ENCODE results near the gene DNM3. TPM values are rescaled to one million over a fixed set of nuclear protein-coding genes. Genes with fewer than 3 reads are reported as not detected.
A peak's percentile ranks its signal among the peaks of the same experiment; 100 is the strongest.

Gene DNM3
- polyA plus RNA-seq, 1 donor (not counting 4 experiments of a cell fraction or from before 2014, with no cell fraction given) = 2.0 TPM

- Histone ChIP-seq H4K20me1 (ENCODE audit: control insufficient read depth, extremely low read depth, insufficient read depth, low read length) (no peaks in the 10 kb centered on the region), H3K4me1 (ENCODE audit: control insufficient read depth, extremely low read depth, insufficient read depth, low read length) (peaks cover 13% of the 10 kb centered on the region), H2AFZ (ENCODE audit: control insufficient read depth, low read length) (no peak overlapping the region), H3K9me1 (ENCODE audit: control insufficient read depth, extremely low read depth, insufficient read depth, low read length) (no peaks in the 10 kb centered on the region), H3K27me3 (ENCODE audit: control insufficient read depth, extremely low read depth, insufficient read depth, low read length) (no peaks in the 10 kb centered on the region), H3K4me3 (ENCODE audit: control insufficient read depth in 2 of 3, extremely low read depth in 1 of 3, insufficient read depth in 2 of 3, low read depth in 1 of 3, low read length in 3 of 3) (no peak overlapping the region), H3K27ac (ENCODE audit: control insufficient read depth, insufficient read depth, low read length) (no peak overlapping the region), H3K4me2 (ENCODE audit: control insufficient read depth, extremely low read depth, insufficient read depth, low read depth, low read length) (no peak overlapping the region), H3K36me3 (ENCODE audit: control insufficient read depth in 2 of 2, extremely low read depth in 1 of 2, insufficient read depth in 2 of 2, low read length in 2 of 2) (no peaks in the 10 kb centered on the region), H3K9me3 (ENCODE audit: control insufficient read depth, low read depth, low read length) (no peaks in the 10 kb centered on the region), H3K79me2 (ENCODE audit: control insufficient read depth, insufficient read depth, low read length) (no peaks in the 10 kb centered on the region), H3K9ac (ENCODE audit: control insufficient read depth, extremely low read depth, insufficient read depth, low read length) (no peak overlapping the region)
- dilution Hi-C loops (cut with MboI; ENCODE audit: extremely low pct_ligation_motif_present, low sequenced_read_pairs) = no loop called here
- DNase-seq (ENCODE audit: low read depth, low spot score) (no peak), FAIRE-seq (no peak)
- TF ChIP-seq EZH2 (IDR thresholded peaks at IDR 0.05; ENCODE audit: low read length) = no peak
- TF ChIP-seq, protein P1, sequence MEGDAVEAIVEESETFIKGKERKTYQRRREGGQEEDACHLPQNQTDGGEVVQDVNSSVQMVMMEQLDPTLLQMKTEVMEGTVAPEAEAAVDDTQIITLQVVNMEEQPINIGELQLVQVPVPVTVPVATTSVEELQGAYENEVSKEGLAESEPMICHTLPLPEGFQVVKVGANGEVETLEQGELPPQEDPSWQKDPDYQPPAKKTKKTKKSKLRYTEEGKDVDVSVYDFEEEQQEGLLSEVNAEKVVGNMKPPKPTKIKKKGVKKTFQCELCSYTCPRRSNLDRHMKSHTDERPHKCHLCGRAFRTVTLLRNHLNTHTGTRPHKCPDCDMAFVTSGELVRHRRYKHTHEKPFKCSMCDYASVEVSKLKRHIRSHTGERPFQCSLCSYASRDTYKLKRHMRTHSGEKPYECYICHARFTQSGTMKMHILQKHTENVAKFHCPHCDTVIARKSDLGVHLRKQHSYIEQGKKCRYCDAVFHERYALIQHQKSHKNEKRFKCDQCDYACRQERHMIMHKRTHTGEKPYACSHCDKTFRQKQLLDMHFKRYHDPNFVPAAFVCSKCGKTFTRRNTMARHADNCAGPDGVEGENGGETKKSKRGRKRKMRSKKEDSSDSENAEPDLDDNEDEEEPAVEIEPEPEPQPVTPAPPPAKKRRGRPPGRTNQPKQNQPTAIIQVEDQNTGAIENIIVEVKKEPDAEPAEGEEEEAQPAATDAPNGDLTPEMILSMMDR (optimal IDR thresholded peaks at IDR 0.05 in 1 of 3, IDR thresholded peaks at IDR 0.05 in 1 of 3, conservative IDR thresholded peaks at IDR 0.05 in 1 of 3; ENCODE audit: extremely low read depth in 1 of 3, insufficient read depth in 2 of 3, low read length in 3 of 3) = no peak
These were observed 411.7 kb downstream of the DNM3 start for GRCh38 chr1:172252958-172253357.

DNA sequence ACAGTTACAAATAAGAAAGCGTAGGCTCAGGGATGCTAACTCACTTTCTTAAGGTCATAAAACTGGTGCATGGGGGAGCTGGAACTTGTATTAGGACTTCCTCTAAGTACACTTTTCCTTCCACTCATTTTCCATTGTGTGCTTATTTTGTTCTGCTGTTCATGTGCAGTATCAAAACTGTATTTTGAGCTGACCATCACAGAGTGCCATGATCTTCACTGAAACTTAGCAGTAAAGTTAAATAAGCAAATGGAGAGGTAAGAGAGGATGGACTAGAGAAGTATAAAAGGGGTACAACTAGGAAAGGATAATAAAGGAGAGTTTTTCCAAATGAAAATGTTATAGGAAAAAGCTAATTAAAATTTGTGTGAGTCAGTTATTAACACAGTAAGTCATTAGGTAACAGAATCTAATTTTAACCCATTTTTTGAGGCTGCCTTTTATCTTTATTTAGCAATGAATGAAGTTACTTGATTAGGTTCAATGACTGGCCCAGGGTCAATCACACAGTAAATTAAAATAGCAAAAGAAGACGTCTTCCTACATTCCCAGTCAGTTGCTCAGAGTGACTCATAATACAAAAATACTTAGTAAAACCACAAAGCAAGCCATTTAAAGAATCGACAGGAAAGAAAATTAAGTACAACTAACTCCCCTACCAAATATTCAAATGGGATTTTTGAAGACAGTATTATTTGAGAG, 413.4 kb downstream of the DNM3 start:
- TF ChIP-seq, protein P1 (optimal IDR thresholded peaks at IDR 0.05 in 1 of 3, IDR thresholded peaks at IDR 0.05 in 1 of 3, conservative IDR thresholded peaks at IDR 0.05 in 1 of 3; ENCODE audit: extremely low read depth in 1 of 3, insufficient read depth in 2 of 3, low read length in 3 of 3) = no peak
- TF ChIP-seq EZH2 (IDR thresholded peaks at IDR 0.05; ENCODE audit: low read length) = no peak
- Histone ChIP-seq H3K9ac (ENCODE audit: control insufficient read depth, extremely low read depth, insufficient read depth, low read length) (no peak overlapping the region), H3K4me2 (ENCODE audit: control insufficient read depth, extremely low read depth, insufficient read depth, low read depth, low read length) (peak overlapping the region; percentile 46), H3K9me3 (ENCODE audit: control insufficient read depth, low read depth, low read length) (no peaks in the 10 kb centered on the region), H3K9me1 (ENCODE audit: control insufficient read depth, extremely low read depth, insufficient read depth, low read length) (no peaks in the 10 kb centered on the region), H4K20me1 (ENCODE audit: control insufficient read depth, extremely low read depth, insufficient read depth, low read length) (no peaks in the 10 kb centered on the region), H3K4me1 (ENCODE audit: control insufficient read depth, extremely low read depth, insufficient read depth, low read length) (peaks cover 13% of the 10 kb centered on the region), H3K27me3 (ENCODE audit: control insufficient read depth, extremely low read depth, insufficient read depth, low read length) (no peaks in the 10 kb centered on the region), H3K4me3 (ENCODE audit: control insufficient read depth in 2 of 3, extremely low read depth in 1 of 3, insufficient read depth in 2 of 3, low read depth in 1 of 3, low read length in 3 of 3) (no peak overlapping the region), H2AFZ (ENCODE audit: control insufficient read depth, low read length) (no peak overlapping the region), H3K36me3 (ENCODE audit: control insufficient read depth in 2 of 2, extremely low read depth in 1 of 2, insufficient read depth in 2 of 2, low read length in 2 of 2) (no peaks in the 10 kb centered on the region), H3K27ac (ENCODE audit: control insufficient read depth, insufficient read depth, low read length) (peak overlapping the region; percentile 60), H3K79me2 (ENCODE audit: control insufficient read depth, insufficient read depth, low read length) (no peaks in the 10 kb centered on the region)
- peak; percentile 32 for DNase-seq (ENCODE audit: low read depth, low spot score)
- dilution Hi-C loops (cut with MboI; ENCODE audit: extremely low pct_ligation_motif_present, low sequenced_read_pairs) = no loop called here
- peak; percentile 73 for FAIRE-seq
